Measurements from ENCODE around the gene NANOS2.

The NANOS2 gene

DNA sequence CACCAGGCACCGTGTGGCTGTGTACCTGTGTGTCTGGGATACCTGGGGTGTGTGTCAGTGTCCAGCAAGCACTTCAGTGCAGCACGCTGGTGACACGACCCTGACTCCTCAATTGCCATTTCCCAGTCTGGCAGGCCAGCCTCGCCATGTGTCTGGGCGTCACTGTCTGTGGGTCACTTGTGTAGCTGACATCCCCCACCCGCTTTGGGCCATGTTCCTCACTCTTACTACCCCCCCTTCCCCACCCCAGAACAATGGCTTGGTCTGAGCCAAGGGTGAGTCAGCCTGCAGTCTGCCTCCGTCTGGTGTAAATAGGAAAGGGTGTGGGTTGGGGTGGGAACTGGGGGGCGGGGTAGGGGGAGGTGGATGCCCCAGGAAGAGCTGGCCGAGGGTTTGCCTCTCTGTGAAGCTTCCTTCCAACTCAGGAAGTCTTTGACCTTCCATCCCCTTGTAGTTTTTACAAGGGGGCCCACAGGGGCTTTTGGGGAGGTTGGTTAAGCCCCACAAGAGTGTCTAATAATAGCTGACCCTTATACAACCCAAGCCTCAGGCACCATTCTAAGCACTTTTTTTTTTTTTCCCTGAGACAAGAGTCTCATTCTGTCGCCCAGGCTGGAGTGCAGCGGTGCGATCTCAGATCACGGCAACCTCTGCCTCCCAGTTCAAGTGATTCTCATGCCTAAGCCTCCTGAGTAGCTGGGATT lies 41.5 kb upstream of the NANOS2 start:
- H2AFZ ChIP-seq (ENCODE audit: low read length) = no peak overlapping the region
- no peak overlapping the region for H3K4me2 ChIP-seq (ENCODE audit: low read depth, low read length)
- no peak overlapping the region for H3K9ac ChIP-seq (ENCODE audit: low read length)
- H3K79me2 ChIP-seq (ENCODE audit: low read length) = no peaks in the 10 kb centered on the region
- peaks cover 7% of the 10 kb centered on the region for H3K4me1 ChIP-seq (ENCODE audit: low read length)
- H3K27me3 ChIP-seq (replicated peaks; ENCODE audit: insufficient read depth, low read length) = peaks cover 70% of the 10 kb centered on the region
- H3F3A ChIP-seq (ENCODE audit: insufficient read depth, low read length) = no peaks in the 10 kb centered on the region
- H3K36me3 ChIP-seq (replicated peaks; ENCODE audit: insufficient read depth, low read length) = no peaks in the 10 kb centered on the region
- H3K9me3 ChIP-seq (replicated peaks; ENCODE audit: insufficient read depth, low read length) = no peaks in the 10 kb centered on the region
- no peak for DNase-seq
- H4K20me1 ChIP-seq (ENCODE audit: insufficient read depth, low read length) = no peaks in the 10 kb centered on the region
- no peak overlapping the region for H3K27ac ChIP-seq (ENCODE audit: low read length)
- H3K4me3 ChIP-seq (ENCODE audit: low read length) = no peak overlapping the region
- no peak for TF ChIP-seq EZH2phosphoT487 (IDR thresholded peaks at IDR 0.05; ENCODE audit: low read length)
- no peak for TF ChIP-seq EZH2 (optimal IDR thresholded peaks at IDR 0.05; ENCODE audit: low read depth, low read length)
- TF ChIP-seq, protein P1, sequence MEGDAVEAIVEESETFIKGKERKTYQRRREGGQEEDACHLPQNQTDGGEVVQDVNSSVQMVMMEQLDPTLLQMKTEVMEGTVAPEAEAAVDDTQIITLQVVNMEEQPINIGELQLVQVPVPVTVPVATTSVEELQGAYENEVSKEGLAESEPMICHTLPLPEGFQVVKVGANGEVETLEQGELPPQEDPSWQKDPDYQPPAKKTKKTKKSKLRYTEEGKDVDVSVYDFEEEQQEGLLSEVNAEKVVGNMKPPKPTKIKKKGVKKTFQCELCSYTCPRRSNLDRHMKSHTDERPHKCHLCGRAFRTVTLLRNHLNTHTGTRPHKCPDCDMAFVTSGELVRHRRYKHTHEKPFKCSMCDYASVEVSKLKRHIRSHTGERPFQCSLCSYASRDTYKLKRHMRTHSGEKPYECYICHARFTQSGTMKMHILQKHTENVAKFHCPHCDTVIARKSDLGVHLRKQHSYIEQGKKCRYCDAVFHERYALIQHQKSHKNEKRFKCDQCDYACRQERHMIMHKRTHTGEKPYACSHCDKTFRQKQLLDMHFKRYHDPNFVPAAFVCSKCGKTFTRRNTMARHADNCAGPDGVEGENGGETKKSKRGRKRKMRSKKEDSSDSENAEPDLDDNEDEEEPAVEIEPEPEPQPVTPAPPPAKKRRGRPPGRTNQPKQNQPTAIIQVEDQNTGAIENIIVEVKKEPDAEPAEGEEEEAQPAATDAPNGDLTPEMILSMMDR (IDR thresholded peaks at IDR 0.05; ENCODE audit: low read length) = no peak
- no peaks in the 10 kb centered on the region for H3K9me2 ChIP-seq (replicated peaks; ENCODE audit: insufficient read depth, low read length)

GRCh38 chr19:45954156-45954555 lies 39.6 kb upstream of the NANOS2 start:
- Histone ChIP-seq H3F3A (ENCODE audit: insufficient read depth, low read length) (no peaks in the 10 kb centered on the region), H3K79me2 (ENCODE audit: low read length) (no peaks in the 10 kb centered on the region), H3K27ac (ENCODE audit: low read length) (no peak overlapping the region), H3K4me2 (ENCODE audit: low read depth, low read length) (no peak overlapping the region), H2AFZ (ENCODE audit: low read length) (no peak overlapping the region), H3K9me2 (replicated peaks; ENCODE audit: insufficient read depth, low read length) (no peaks in the 10 kb centered on the region), H3K27me3 (replicated peaks; ENCODE audit: insufficient read depth, low read length) (peaks cover 69% of the 10 kb centered on the region), H3K4me1 (ENCODE audit: low read length) (peaks cover 7% of the 10 kb centered on the region), H4K20me1 (ENCODE audit: insufficient read depth, low read length) (no peaks in the 10 kb centered on the region), H3K9me3 (replicated peaks; ENCODE audit: insufficient read depth, low read length) (no peaks in the 10 kb centered on the region), H3K9ac (ENCODE audit: low read length) (no peak overlapping the region), H3K36me3 (replicated peaks; ENCODE audit: insufficient read depth, low read length) (no peaks in the 10 kb centered on the region), H3K4me3 (ENCODE audit: low read length) (no peak overlapping the region)
- TF ChIP-seq, protein P1 (IDR thresholded peaks at IDR 0.05; ENCODE audit: low read length) = no peak
- no peak for TF ChIP-seq EZH2 (optimal IDR thresholded peaks at IDR 0.05; ENCODE audit: low read depth, low read length)
- TF ChIP-seq EZH2phosphoT487 (IDR thresholded peaks at IDR 0.05; ENCODE audit: low read length) = no peak
- no peak for DNase-seq

DNA sequence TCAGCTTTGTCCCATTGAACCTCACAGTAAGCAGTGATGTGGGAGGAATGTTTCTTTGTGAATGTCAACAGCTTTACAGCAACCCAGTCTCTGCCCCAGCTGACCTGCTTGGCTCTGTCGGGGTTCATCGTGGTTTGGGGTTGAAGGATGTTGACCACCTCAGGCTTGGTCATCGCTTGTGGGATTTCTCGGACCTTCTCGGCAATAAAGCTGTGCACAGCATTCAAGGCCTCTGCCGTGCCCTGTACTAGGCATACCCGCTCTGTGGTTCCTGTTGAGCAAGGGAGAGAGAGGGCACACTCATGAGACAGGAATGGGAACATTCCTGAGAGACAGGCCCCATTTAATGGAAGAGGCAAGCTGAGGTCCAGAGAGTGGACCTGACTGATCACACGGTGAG lies 39.1 kb upstream of the NANOS2 start:
- Histone ChIP-seq H3F3A (ENCODE audit: insufficient read depth, low read length) (no peaks in the 10 kb centered on the region), H3K79me2 (ENCODE audit: low read length) (no peaks in the 10 kb centered on the region), H3K9me2 (replicated peaks; ENCODE audit: insufficient read depth, low read length) (no peaks in the 10 kb centered on the region), H3K9ac (ENCODE audit: low read length) (no peak overlapping the region), H3K9me3 (replicated peaks; ENCODE audit: insufficient read depth, low read length) (no peaks in the 10 kb centered on the region), H3K27me3 (replicated peaks; ENCODE audit: insufficient read depth, low read length) (peaks cover 69% of the 10 kb centered on the region), H3K4me1 (ENCODE audit: low read length) (peaks cover 7% of the 10 kb centered on the region), H3K4me2 (ENCODE audit: low read depth, low read length) (peak overlapping the region; percentile 76), H3K4me3 (ENCODE audit: low read length) (0 out of 2 replicates have a peak overlapping the region, but pooled peaks have one; percentile 66), H3K27ac (ENCODE audit: low read length) (no peak overlapping the region), H3K36me3 (replicated peaks; ENCODE audit: insufficient read depth, low read length) (no peaks in the 10 kb centered on the region), H2AFZ (ENCODE audit: low read length) (peak overlapping the region; percentile 98; the same call in 1 of the 2 replicates), H4K20me1 (ENCODE audit: insufficient read depth, low read length) (no peaks in the 10 kb centered on the region)
- TF ChIP-seq EZH2 (optimal IDR thresholded peaks at IDR 0.05; ENCODE audit: low read depth, low read length) = no peak
- TF ChIP-seq, protein P1 (IDR thresholded peaks at IDR 0.05; ENCODE audit: low read length) = no peak
- TF ChIP-seq EZH2phosphoT487 (IDR thresholded peaks at IDR 0.05; ENCODE audit: low read length) = no peak
- no peak for DNase-seq
